Measurements from ENCODE around the gene METTL26. TPM values are rescaled to one million over a fixed set of nuclear protein-coding genes. Genes with fewer than 3 reads are reported as not detected.

Gene METTL26
- total and polyA plus RNA-seq, 2 of the 8 experiments (the other 6 are each of a cell fraction or from before 2014, with no cell fraction given), result 100 to 186 TPM

GRCh38 chr16:654034-654433 lies 17.9 kb upstream of the METTL26 start (continued):
- TF ChIP-seq CHD7 (IDR thresholded peaks at IDR 0.05; ENCODE audit: insufficient replicate concordance, low read length) (no peak), GTF2F1 (IDR thresholded peaks at IDR 0.05; ENCODE audit: borderline replicate concordance, low read depth, low read length) (no peak), SP4 (IDR thresholded peaks at IDR 0.05; ENCODE audit: low read length) (no peak), CTBP2 (IDR thresholded peaks at IDR 0.05; ENCODE audit: borderline replicate concordance, insufficient read depth, insufficient read length, low read length) (no peak), BACH1 (IDR thresholded peaks at IDR 0.05; ENCODE audit: low read length) (no peak), SAP30 (IDR thresholded peaks at IDR 0.05; ENCODE audit: insufficient read depth, insufficient replicate concordance, low read length) (no peak), BRCA1 (IDR thresholded peaks at IDR 0.05; ENCODE audit: low read depth, low read length) (no peak), KDM1A (IDR thresholded peaks at IDR 0.05; ENCODE audit: borderline replicate concordance, low read length) (no peak), CHD1 (IDR thresholded peaks at IDR 0.05; ENCODE audit: low read depth, low read length) (no peak), ATF3 (IDR thresholded peaks at IDR 0.05; ENCODE audit: insufficient read depth, low read depth, low read length) (no peak), NRF1 (IDR thresholded peaks at IDR 0.05; ENCODE audit: low read depth, low read length) (no peak)

Data from H1 (cell line).